GM12864 (cell line): ENCODE results near the gene CDKAL1.
"Not testable (repeated sequence)": the region's sequence is repeated elsewhere in the genome, so short reads cannot be mapped to it uniquely, and the experiment has no call there.

ENCODE experiments used
- DNase-seq: peaks from one replicate; pipeline ENCODE4 v3.0.0-alpha.2; 2011; ENCODE audit warnings: low read depth
- H3K4me3 ChIP-seq: 2 replicates; pipeline ENCODE4 v1.5.1; 2011; ENCODE audit warnings: mild to moderate bottlenecking, low read depth, low read length, control low read depth
- TF ChIP-seq, protein P1 (sequence below): IDR thresholded peaks from 2 replicates; pipeline ENCODE4 v1.5.1; 2011; ENCODE audit warnings: low read depth, mild to moderate bottlenecking, moderate library complexity, low read length, control low read depth, inconsistent platforms; ENCODE audit errors: missing control alignments

Gene CDKAL1

GRCh38 chr6:20719980-20720379 lies 185.7 kb downstream of the CDKAL1 start:
- TF ChIP-seq, protein P1, sequence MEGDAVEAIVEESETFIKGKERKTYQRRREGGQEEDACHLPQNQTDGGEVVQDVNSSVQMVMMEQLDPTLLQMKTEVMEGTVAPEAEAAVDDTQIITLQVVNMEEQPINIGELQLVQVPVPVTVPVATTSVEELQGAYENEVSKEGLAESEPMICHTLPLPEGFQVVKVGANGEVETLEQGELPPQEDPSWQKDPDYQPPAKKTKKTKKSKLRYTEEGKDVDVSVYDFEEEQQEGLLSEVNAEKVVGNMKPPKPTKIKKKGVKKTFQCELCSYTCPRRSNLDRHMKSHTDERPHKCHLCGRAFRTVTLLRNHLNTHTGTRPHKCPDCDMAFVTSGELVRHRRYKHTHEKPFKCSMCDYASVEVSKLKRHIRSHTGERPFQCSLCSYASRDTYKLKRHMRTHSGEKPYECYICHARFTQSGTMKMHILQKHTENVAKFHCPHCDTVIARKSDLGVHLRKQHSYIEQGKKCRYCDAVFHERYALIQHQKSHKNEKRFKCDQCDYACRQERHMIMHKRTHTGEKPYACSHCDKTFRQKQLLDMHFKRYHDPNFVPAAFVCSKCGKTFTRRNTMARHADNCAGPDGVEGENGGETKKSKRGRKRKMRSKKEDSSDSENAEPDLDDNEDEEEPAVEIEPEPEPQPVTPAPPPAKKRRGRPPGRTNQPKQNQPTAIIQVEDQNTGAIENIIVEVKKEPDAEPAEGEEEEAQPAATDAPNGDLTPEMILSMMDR, result no peak
- H3K4me3 ChIP-seq, result no peak overlapping the region
- no peak for DNase-seq

DNA sequence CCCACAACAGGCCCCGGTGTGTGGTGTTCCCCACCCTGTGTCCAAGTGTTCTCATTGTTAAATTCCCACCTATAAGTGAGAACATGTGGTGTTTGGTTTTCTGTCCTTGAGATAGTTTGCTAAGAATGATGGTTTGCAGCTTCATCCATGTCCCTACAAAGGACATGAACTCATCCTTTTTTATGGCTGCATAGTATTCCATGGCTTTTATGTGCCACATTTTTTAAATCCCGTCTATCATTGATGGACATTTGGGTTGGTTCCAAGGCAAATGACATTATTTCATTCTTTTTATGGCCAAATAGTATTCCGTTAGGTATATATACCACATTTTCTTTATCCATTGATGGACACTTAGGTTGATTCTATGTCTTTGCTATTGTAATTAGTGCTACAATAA lies 186.9 kb downstream of the CDKAL1 start:
- H3K4me3 ChIP-seq, DNase-seq: not testable (repeated sequence)

- TF ChIP-seq, protein P1, result no peak
Observed at GRCh38 chr6:20722455-20722854, 188.2 kb downstream of the CDKAL1 start.

GRCh38 chr6:20723236-20723635 lies 189.0 kb downstream of the CDKAL1 start:
- H3K4me3 ChIP-seq, result no peak overlapping the region
- DNase-seq, result no peak
- TF ChIP-seq, protein P1, result no peak

More at GRCh38 chr6:20722455-20722854, 188.2 kb downstream of the CDKAL1 start:
- H3K4me3 ChIP-seq, result no peak overlapping the region
- DNase-seq, result no peak

DNA sequence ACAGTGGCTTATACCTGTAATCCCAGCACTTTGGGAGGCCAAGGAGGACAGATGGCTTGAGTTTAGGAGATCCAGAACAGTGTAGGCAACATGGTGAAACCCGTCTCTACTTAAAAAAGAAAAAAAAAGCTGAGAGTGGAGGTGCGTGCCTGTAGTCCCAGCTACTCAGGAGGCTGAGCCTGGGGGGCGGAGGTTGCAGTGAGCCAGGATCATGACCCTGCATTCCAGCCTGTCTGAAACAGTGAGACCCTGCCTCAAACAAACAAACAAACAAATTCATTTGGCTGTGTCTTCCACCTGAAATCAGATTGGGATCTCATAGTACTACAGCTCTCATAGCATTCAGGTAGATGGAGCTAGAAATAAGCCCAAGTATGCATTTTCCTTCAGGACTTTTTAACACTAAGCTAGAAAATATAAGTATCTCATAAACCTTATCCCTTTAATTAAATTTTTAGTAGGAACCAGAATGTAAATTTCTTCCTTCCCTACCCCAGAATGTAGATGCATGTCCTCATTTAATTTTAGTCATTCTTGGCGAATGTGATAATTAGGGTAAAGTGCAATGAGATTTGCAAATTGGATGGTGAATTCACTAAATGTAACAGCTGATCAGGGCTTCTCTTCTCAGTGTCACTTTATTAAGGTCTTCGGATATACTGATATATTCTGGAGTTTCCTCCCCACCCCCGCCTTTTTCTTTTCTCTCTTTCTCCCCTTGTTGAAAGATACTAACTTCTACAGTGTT lies 190.4 kb downstream of the CDKAL1 start:
- TF ChIP-seq, protein P1, result no peak
- DNase-seq, result no peak
- no peak overlapping the region for H3K4me3 ChIP-seq

GRCh38 chr6:20725235-20725634 lies 191.0 kb downstream of the CDKAL1 start:
- not testable (repeated sequence) for DNase-seq

DNA sequence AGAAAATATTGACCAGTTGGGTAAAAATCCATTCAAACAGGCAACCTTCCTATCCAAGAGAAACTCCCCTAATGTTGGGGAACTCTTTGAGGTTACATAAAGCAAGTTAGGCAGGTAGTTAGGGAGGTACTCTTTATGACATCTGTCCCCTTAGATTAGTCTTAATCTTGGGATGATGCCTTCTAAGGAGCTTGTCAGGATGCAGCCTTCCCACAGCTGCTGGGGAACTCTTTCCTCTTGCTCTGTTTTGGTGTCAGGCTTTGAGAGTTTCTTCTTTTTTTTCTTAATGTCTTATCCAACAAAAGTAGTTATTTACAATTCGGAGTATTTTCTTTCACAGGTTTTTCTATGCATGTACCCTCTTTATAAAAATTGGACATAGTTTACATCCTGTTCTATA lies 194.8 kb downstream of the CDKAL1 start:
- TF ChIP-seq, protein P1, result no peak
- no peak overlapping the region for H3K4me3 ChIP-seq
- no peak for DNase-seq

More at GRCh38 chr6:20725235-20725634, 191.0 kb downstream of the CDKAL1 start:
- H3K4me3 ChIP-seq, result not testable (repeated sequence)

DNA sequence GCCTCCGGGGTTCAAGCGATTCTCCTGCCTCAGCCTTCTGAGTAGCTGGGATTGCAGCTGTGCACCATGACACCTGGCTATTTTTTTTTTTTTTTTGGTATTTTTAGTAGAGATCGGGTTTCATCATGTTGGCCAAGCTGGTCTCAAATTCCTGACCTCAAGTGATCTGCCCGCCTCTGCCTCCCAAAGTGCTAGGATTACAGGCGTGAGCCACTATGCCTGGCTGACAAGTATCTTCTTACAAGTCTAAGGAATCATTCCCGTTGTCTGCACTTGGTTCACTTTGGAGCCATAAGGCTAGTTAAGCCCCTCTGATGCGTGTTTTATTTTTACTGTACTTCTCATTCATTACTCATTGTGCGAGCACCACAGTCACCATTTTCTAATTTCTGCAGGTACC lies 198.1 kb downstream of the CDKAL1 start:
- DNase-seq, H3K4me3 ChIP-seq: not testable (repeated sequence)
